CD4-positive, alpha-beta T cell treated with Interferon gamma for 1 hour (primary cell): Measurements from ENCODE around the gene TKT.

ENCODE experiments used
- DNase-seq: peaks from one replicate; pipeline ENCODE4 v3.0.0-alpha.2; 2020

Gene TKT

GRCh38 chr3:53195602-53196574 lies 59.9 kb downstream of the TKT start:
- DNase-seq = peak; percentile 42

GRCh38 chr3:53195066-53195450 lies 60.8 kb downstream of the TKT start:
- DNase-seq = no peak

- DNase-seq = no peak
Observed at GRCh38 chr3:53194210-53195065, 61.4 kb downstream of the TKT start.

- no peak for DNase-seq
Observed at GRCh38 chr3:53193466-53194209, 62.2 kb downstream of the TKT start.

GRCh38 chr3:53192608-53193007 lies 63.2 kb downstream of the TKT start:
- DNase-seq = no peak

GRCh38 chr3:53191836-53192480 lies 63.9 kb downstream of the TKT start:
- no peak for DNase-seq

GRCh38 chr3:53190659-53191058 lies 65.2 kb downstream of the TKT start:
- no peak for DNase-seq

GRCh38 chr3:53189276-53189675 lies 66.5 kb downstream of the TKT start:
- DNase-seq = no peak

GRCh38 chr3:53188720-53189119 lies 67.1 kb downstream of the TKT start:
- no peak for DNase-seq

GRCh38 chr3:53188136-53188685 lies 67.6 kb downstream of the TKT start:
- no peak for DNase-seq

GRCh38 chr3:53187430-53187829 lies 68.4 kb downstream of the TKT start:
- DNase-seq = no peak

GRCh38 chr3:53186726-53187125 lies 69.1 kb downstream of the TKT start:
- no peak for DNase-seq

GRCh38 chr3:53185761-53186465 lies 69.9 kb downstream of the TKT start:
- no peak for DNase-seq

- no peak for DNase-seq
Observed at GRCh38 chr3:53184701-53185100, 71.1 kb downstream of the TKT start.

GRCh38 chr3:53183514-53183913 lies 72.3 kb downstream of the TKT start:
- no peak for DNase-seq

- DNase-seq = no peak
Observed at GRCh38 chr3:53182764-53183355, 73.0 kb downstream of the TKT start.

- DNase-seq = no peak
Observed at GRCh38 chr3:53181528-53181927, 74.3 kb downstream of the TKT start.

GRCh38 chr3:53181024-53181371 lies 74.8 kb downstream of the TKT start:
- no peak for DNase-seq

GRCh38 chr3:53180305-53181023 lies 75.4 kb downstream of the TKT start:
- DNase-seq = peak; percentile 70

- no peak for DNase-seq
Observed at GRCh38 chr3:53179580-53179979, 76.2 kb downstream of the TKT start.

- no peak for DNase-seq
Observed at GRCh38 chr3:53178246-53178645, 77.6 kb downstream of the TKT start.
